ENCODE data around the gene SF1.

The SF1 gene

GRCh38 chr11:64763526-64764039 lies 14.8 kb downstream of the SF1 start:
- H3K27ac ChIP-seq, result peak overlapping the region; percentile 66
- H3K9me3 ChIP-seq (ENCODE audit: control insufficient read depth, low read length), result no peaks in the 10 kb centered on the region
- no peak overlapping the region for H3K4me3 ChIP-seq (ENCODE audit: low read depth, low read length)
- TF ChIP-seq CTCF (IDR thresholded peaks at IDR 0.05), result no peak
- no peaks in the 10 kb centered on the region for H3K27me3 ChIP-seq (ENCODE audit: control insufficient read depth, insufficient read depth, low read length)
- H3K9ac ChIP-seq, result no peak overlapping the region
- peaks cover 15% of the 10 kb centered on the region for H3K4me1 ChIP-seq
- no peak overlapping the region for H3K4me2 ChIP-seq (ENCODE audit: low read length)
- no peaks in the 10 kb centered on the region for H3K36me3 ChIP-seq (ENCODE audit: control insufficient read depth, insufficient read depth, low read length)
- H2AFZ ChIP-seq, result no peak overlapping the region
- H3K79me2 ChIP-seq, result peaks cover 8% of the 10 kb centered on the region

- Histone ChIP-seq H2AFZ (no peak overlapping the region), H3K9me3 (ENCODE audit: control insufficient read depth, low read length) (no peaks in the 10 kb centered on the region), H3K4me1 (peaks cover 15% of the 10 kb centered on the region), H3K4me3 (ENCODE audit: low read depth, low read length) (no peak overlapping the region), H3K27ac (peak overlapping the region; percentile 66), H3K27me3 (ENCODE audit: control insufficient read depth, insufficient read depth, low read length) (no peaks in the 10 kb centered on the region), H3K79me2 (peaks cover 6% of the 10 kb centered on the region), H3K9ac (no peak overlapping the region), H3K36me3 (ENCODE audit: control insufficient read depth, insufficient read depth, low read length) (no peaks in the 10 kb centered on the region), H3K4me2 (ENCODE audit: low read length) (peak overlapping the region; percentile 22)
- TF ChIP-seq CTCF (IDR thresholded peaks at IDR 0.05), result no peak
Observed at GRCh38 chr11:64762674-64763525, 15.4 kb downstream of the SF1 start.

GRCh38 chr11:64762277-64762673 lies 16.1 kb downstream of the SF1 start:
- Histone ChIP-seq H3K4me3 (ENCODE audit: low read depth, low read length) (no peak overlapping the region), H3K27me3 (ENCODE audit: control insufficient read depth, insufficient read depth, low read length) (no peaks in the 10 kb centered on the region), H3K4me1 (peaks cover 15% of the 10 kb centered on the region), H3K9me3 (ENCODE audit: control insufficient read depth, low read length) (no peaks in the 10 kb centered on the region), H3K4me2 (ENCODE audit: low read length) (no peak overlapping the region), H3K27ac (peak overlapping the region; percentile 66), H3K36me3 (ENCODE audit: control insufficient read depth, insufficient read depth, low read length) (no peaks in the 10 kb centered on the region), H3K79me2 (peaks cover 1% of the 10 kb centered on the region), H2AFZ (no peak overlapping the region), H3K9ac (no peak overlapping the region)
- TF ChIP-seq CTCF (IDR thresholded peaks at IDR 0.05), result no peak

- H2AFZ ChIP-seq, result no peak overlapping the region
- H3K9ac ChIP-seq, result no peak overlapping the region
- H3K4me1 ChIP-seq, result peaks cover 15% of the 10 kb centered on the region
- H3K4me3 ChIP-seq (ENCODE audit: low read depth, low read length), result no peak overlapping the region
- no peak overlapping the region for H3K4me2 ChIP-seq (ENCODE audit: low read length)
- TF ChIP-seq CTCF (IDR thresholded peaks at IDR 0.05), result no peak
- H3K36me3 ChIP-seq (ENCODE audit: control insufficient read depth, insufficient read depth, low read length), result no peaks in the 10 kb centered on the region
- no peaks in the 10 kb centered on the region for H3K9me3 ChIP-seq (ENCODE audit: control insufficient read depth, low read length)
- H3K79me2 ChIP-seq, result no peaks in the 10 kb centered on the region
- H3K27me3 ChIP-seq (ENCODE audit: control insufficient read depth, insufficient read depth, low read length), result no peaks in the 10 kb centered on the region
- no peak overlapping the region for H3K27ac ChIP-seq
Observed at GRCh38 chr11:64760759-64761420, 17.5 kb downstream of the SF1 start.
